GM12801 (cell line): ENCODE measurements around the gene GADL1.

Experiments
- CTCF ChIP-seq: IDR thresholded peaks from one replicate; pipeline ENCODE4 v1.5.1; 2011; ENCODE audit warnings: control low read depth; ENCODE audit not compliant: insufficient read length; ENCODE audit errors: extremely low read depth

Gene GADL1

GRCh38 chr3:30855400-30856292, 38.8 kb downstream of the GADL1 start:
- TF ChIP-seq CTCF, result no peak

- TF ChIP-seq CTCF, result no peak
These were observed 41.6 kb downstream of the GADL1 start for GRCh38 chr3:30852833-30853232.

GRCh38 chr3:30848087-30848779, 46.2 kb downstream of the GADL1 start:
- TF ChIP-seq CTCF, result no peak

GRCh38 chr3:30847592-30847991, 46.9 kb downstream of the GADL1 start:
- TF ChIP-seq CTCF, result no peak

GRCh38 chr3:30845606-30846005, 48.9 kb downstream of the GADL1 start:
- TF ChIP-seq CTCF, result no peak

GRCh38 chr3:30843877-30844276, 50.6 kb downstream of the GADL1 start:
- no peak for TF ChIP-seq CTCF

GRCh38 chr3:30836141-30836540, 58.3 kb downstream of the GADL1 start:
- TF ChIP-seq CTCF, result no peak
